Fibroblast of lung (primary cell): Measurements from ENCODE around the gene CDC5L. TPM values are rescaled to one million over a fixed set of nuclear protein-coding genes. Genes with fewer than 3 reads are reported as not detected.

ENCODE experiments used
- DNase-seq, 2 donors: peaks; one replicate each; pipeline versions ENCODE4 v3.0.0 to v3.0.0-alpha.2; 2010; ENCODE audit warnings: low read depth in 2 of 2
- H2AFZ ChIP-seq: 2 replicates; pipeline ENCODE4 v1.5.1; 2012; ENCODE audit warnings: low read length, control low read depth, inconsistent platforms
- H3K27ac ChIP-seq: 2 replicates; pipeline ENCODE4 v1.5.1; 2011; ENCODE audit warnings: low read length, control low read depth; ENCODE audit not compliant: insufficient read depth
- H3K27me3 ChIP-seq: 2 replicates; pipeline ENCODE4 v1.5.1; 2011; ENCODE audit warnings: mild to moderate bottlenecking, low read length; ENCODE audit not compliant: control insufficient read depth, insufficient read depth
- H3K36me3 ChIP-seq: 2 replicates; pipeline ENCODE4 v1.5.1; 2011; ENCODE audit warnings: low read length; ENCODE audit not compliant: control insufficient read depth, insufficient read depth
- H3K4me1 ChIP-seq: 2 replicates; pipeline ENCODE4 v1.5.1; 2011; ENCODE audit warnings: low read length; ENCODE audit not compliant: control insufficient read depth, insufficient read depth; ENCODE audit errors: extremely low read depth
- H3K4me2 ChIP-seq: 2 replicates; pipeline ENCODE4 v1.5.1; 2011; ENCODE audit warnings: low read length, control low read depth; ENCODE audit not compliant: insufficient read depth; ENCODE audit errors: extremely low read depth
- H3K4me3 ChIP-seq, 4 experiments: fragments of 200-600 bp in 1 of 4; sonication (generic) in 1 of 4; replicated peaks in 1 of 4; 2 replicates each; pipeline ENCODE4 v1.5.1; 2011 to 2016; ENCODE audit warnings: low read length in 4 of 4, low read depth in 3 of 4, mild to moderate bottlenecking in 3 of 4, control low read depth in 2 of 4, inconsistent platforms in 1 of 4, mixed read lengths in 1 of 4; ENCODE audit not compliant: insufficient read depth in 1 of 4; ENCODE audit errors: control extremely low read depth in 1 of 4
- H3K79me2 ChIP-seq: 2 replicates; pipeline ENCODE4 v1.5.1; 2012; ENCODE audit warnings: mild to moderate bottlenecking, low read length, inconsistent platforms; ENCODE audit not compliant: control insufficient read depth, insufficient read depth
- H3K9ac ChIP-seq: 2 replicates; pipeline ENCODE4 v1.5.1; 2011; ENCODE audit warnings: mild to moderate bottlenecking, low read length, control low read depth; ENCODE audit not compliant: insufficient read depth
- H3K9me3 ChIP-seq: 2 replicates; pipeline ENCODE4 v1.5.1; 2012; ENCODE audit warnings: low read depth, low read length; ENCODE audit not compliant: control insufficient read depth, insufficient read depth
- H4K20me1 ChIP-seq: 2 replicates; pipeline ENCODE4 v1.5.1; 2011; ENCODE audit warnings: low read length; ENCODE audit not compliant: control insufficient read depth, insufficient read depth; ENCODE audit errors: extremely low read depth
- CTCF ChIP-seq, 2 donors: IDR thresholded peaks in 1 of 2; conservative IDR thresholded peaks in 1 of 2; 1 replicate in 1 of 2; 2 replicates in 1 of 2; pipeline ENCODE4 v1.5.1; 2011 to 2012; ENCODE audit warnings: low read length in 2 of 2, control low read depth in 1 of 2, inconsistent platforms in 1 of 2, low read depth in 1 of 2, mild to moderate bottlenecking in 1 of 2
- EZH2 ChIP-seq: IDR thresholded peaks from 2 replicates; pipeline ENCODE4 v1.5.1; 2012; ENCODE audit warnings: low read length, control low read depth, mild to moderate bottlenecking; ENCODE audit errors: missing control alignments
- polyA plus RNA-seq, 2 donors: library from polyadenylated mRNA; depleted of rRNA in 1 of 2; stranded (reverse) in 1 of 2; unstranded in 1 of 2; fragments of >200 nt; gene quantifications; 2 replicates each; pipeline ENCODE4 v1.2.1, GENCODE V29; 2011 to 2012; ENCODE audit warnings: missing spikeins in 1 of 2
- total RNA-seq: library from RNA; depleted of rRNA; stranded (reverse); fragments of >200 nt; gene quantifications from 2 replicates; pipeline ENCODE4 v1.2.1, GENCODE V29; 2014

Gene CDC5L
- total and polyA plus RNA-seq, 2 donors (not counting 1 experiment from before 2014, with no cell fraction given) = 18.7 to 22.5 TPM

- Histone ChIP-seq H3K9me3 (no peaks in the 10 kb centered on the region), H2AFZ (no peak overlapping the region), H3K27ac (no peak overlapping the region), H3K9ac (no peak overlapping the region), H3K4me1 (peaks cover 7% of the 10 kb centered on the region), H3K79me2 (peaks cover 35% of the 10 kb centered on the region), H3K27me3 (no peaks in the 10 kb centered on the region), H3K36me3 (peaks cover 8% of the 10 kb centered on the region), H3K4me2 (peak overlapping the region; percentile 95), H4K20me1 (no peaks in the 10 kb centered on the region), H3K4me3 (peak overlapping the region; percentile 87 to 97 (median 90))
- no peak for DNase-seq
- TF ChIP-seq EZH2 = no peak
- TF ChIP-seq CTCF (conservative IDR thresholded peaks at IDR 0.05 in 1 of 2, IDR thresholded peaks at IDR 0.05 in 1 of 2; ENCODE audit: low read depth in 1 of 2, low read length in 2 of 2) = no peak
Observed at GRCh38 chr6:44388887-44389286, 1.4 kb downstream of the CDC5L start.

- Histone ChIP-seq H3K4me3 (no peak overlapping the region), H3K4me1 (peaks cover 7% of the 10 kb centered on the region), H3K36me3 (peaks cover 8% of the 10 kb centered on the region), H3K27me3 (no peaks in the 10 kb centered on the region), H3K79me2 (peaks cover 35% of the 10 kb centered on the region), H3K4me2 (no peak overlapping the region), H2AFZ (no peak overlapping the region), H3K27ac (no peak overlapping the region), H4K20me1 (no peaks in the 10 kb centered on the region), H3K9ac (no peak overlapping the region), H3K9me3 (no peaks in the 10 kb centered on the region)
- no peak for TF ChIP-seq CTCF (conservative IDR thresholded peaks at IDR 0.05 in 1 of 2, IDR thresholded peaks at IDR 0.05 in 1 of 2; ENCODE audit: low read depth in 1 of 2, low read length in 2 of 2)
- no peak for TF ChIP-seq EZH2
- no peak for DNase-seq
Observed at GRCh38 chr6:44390158-44390683, 2.7 kb downstream of the CDC5L start.

GRCh38 chr6:44395501-44395900 lies 8.0 kb downstream of the CDC5L start:
- DNase-seq = no peak
- Histone ChIP-seq H3K4me3 (no peak overlapping the region), H3K36me3 (peaks cover 5% of the 10 kb centered on the region), H3K27ac (no peak overlapping the region), H3K79me2 (peaks cover 8% of the 10 kb centered on the region), H3K9ac (no peak overlapping the region), H4K20me1 (no peaks in the 10 kb centered on the region), H3K9me3 (no peaks in the 10 kb centered on the region), H3K27me3 (no peaks in the 10 kb centered on the region), H2AFZ (no peak overlapping the region), H3K4me1 (no peaks in the 10 kb centered on the region), H3K4me2 (no peak overlapping the region)
- TF ChIP-seq EZH2 = no peak
- no peak for TF ChIP-seq CTCF (conservative IDR thresholded peaks at IDR 0.05 in 1 of 2, IDR thresholded peaks at IDR 0.05 in 1 of 2; ENCODE audit: low read depth in 1 of 2, low read length in 2 of 2)
